C4-2B (cell line): ENCODE results near the gene RNH1.

Experiments used
- CTCF ChIP-seq: fragments of 450-650 bp; conservative IDR thresholded peaks from 2 replicates; pipeline ENCODE4 v1.5.1; 2017; ENCODE audit warnings: mild to moderate bottlenecking
- ZFX ChIP-seq: fragments of 450-650 bp; IDR thresholded peaks from 2 replicates; pipeline ENCODE4 v1.6.1; 2017

GRCh38 chr11:553083-553987 is 46.3 kb upstream of the RNH1 start:
- TF ChIP-seq CTCF (no peak), ZFX (no peak)
